Peyer's patch (tissue), 4 donors: ENCODE measurements around the gene YTHDF1. TPM values are rescaled to one million over a fixed set of nuclear protein-coding genes. Genes with fewer than 3 reads are reported as not detected.

Source experiments
- DNase-seq, 3 donors: peaks; one replicate each; pipeline ENCODE4 v3.0.0-alpha.2; 2017 to 2019
- H3K27ac ChIP-seq, 4 donors: fragments of 200-600 bp; sonication (generic); one replicate each; pipeline ENCODE4 v1.5.1; 2016 to 2019
- H3K27me3 ChIP-seq, 2 donors: fragments of 200-600 bp; sonication (generic); one replicate each; pipeline ENCODE4 v1.5.1; 2019
- H3K36me3 ChIP-seq, 3 donors: fragments of 200-600 bp; sonication (generic); one replicate each; pipeline ENCODE4 v1.5.1; 2016 to 2019
- H3K4me1 ChIP-seq, 4 donors: fragments of 200-600 bp; sonication (generic); one replicate each; pipeline ENCODE4 v1.5.1; 2016 to 2019
- H3K4me3 ChIP-seq, 4 donors: fragments of 200-600 bp; sonication (generic); 1 replicate in 3 of 4; 2 replicates in 1 of 4; pipeline ENCODE4 v1.5.1; 2016 to 2019; ENCODE audit warnings: mild to moderate bottlenecking in 1 of 4
- H3K9me3 ChIP-seq, 4 donors: fragments of 200-600 bp; sonication (generic); one replicate each; pipeline ENCODE4 v1.5.1; 2016 to 2019; ENCODE audit warnings: mild to moderate bottlenecking in 1 of 4
- POLR2A ChIP-seq, 2 donors: fragments of 450-650 bp; IDR thresholded peaks; one replicate each; pipeline ENCODE4 v1.5.1; 2017; ENCODE audit warnings: antibody characterized with exemption in 2 of 2, mild to moderate bottlenecking in 2 of 2, moderate library complexity in 2 of 2
- total RNA-seq, 4 donors: library from RNA; depleted of rRNA; stranded (reverse); fragments of >200 nt; gene quantifications; one replicate each; pipeline ENCODE4 v1.1.0, GENCODE V29; 2016
- TF ChIP-seq, protein P1 (sequence below), 6 experiments: fragments of 450-650 bp in 4 of 6; fragments of 200-600 bp in 2 of 6; sonication (generic) in 1 of 6; IDR thresholded peaks; one replicate each; pipeline ENCODE4 v1.5.1; 2017 to 2019; ENCODE audit warnings: antibody characterized with exemption in 6 of 6, mild to moderate bottlenecking in 3 of 6, moderate library complexity in 1 of 6

The YTHDF1 gene
- total RNA-seq, 4 donors from 2014 or later, result 25.7 to 30.5 (median 28.3) TPM

DNA sequence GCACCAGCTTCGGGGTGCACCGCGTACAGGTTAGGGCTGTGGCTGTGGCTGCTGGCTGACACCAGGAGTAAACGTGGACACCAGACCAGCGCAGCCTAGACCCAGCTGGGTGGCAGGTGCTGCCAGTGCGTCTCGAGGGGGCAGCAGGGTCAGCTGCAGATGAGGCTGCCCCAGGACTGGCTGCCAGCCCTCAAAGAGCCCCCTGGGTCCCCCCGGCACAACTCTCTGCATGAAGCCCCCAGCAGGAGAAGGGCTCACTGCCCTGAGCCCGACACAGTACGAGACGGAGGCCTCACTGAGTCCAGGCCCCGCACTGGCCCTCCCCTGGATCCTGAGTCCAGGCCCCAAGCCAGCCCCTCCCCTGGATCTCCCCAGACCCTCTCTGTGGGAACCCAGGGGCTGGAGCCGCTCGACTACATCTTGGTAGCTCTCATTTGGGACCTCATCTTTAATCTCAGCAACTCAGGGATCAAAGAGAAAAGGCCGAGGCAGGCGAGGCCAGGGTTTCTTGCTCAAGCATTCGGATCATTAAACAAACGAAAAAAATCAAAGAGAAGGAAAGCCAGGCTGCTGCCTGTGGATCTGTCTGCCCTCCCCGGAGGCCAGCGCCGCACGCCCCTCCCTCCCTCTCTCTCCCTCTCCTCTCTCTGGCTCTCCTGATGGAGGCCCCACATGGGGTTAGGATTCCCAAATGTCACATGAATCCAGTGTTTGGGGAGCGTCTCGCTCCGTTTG lies 45.3 kb upstream of the YTHDF1 start:
- no peaks in the 10 kb centered on the region for H3K36me3 ChIP-seq
- no peaks in the 10 kb centered on the region for H3K4me1 ChIP-seq
- H3K27ac ChIP-seq, result no peak overlapping the region
- H3K4me3 ChIP-seq, result no peak overlapping the region
- DNase-seq, result no peak
- TF ChIP-seq POLR2A (IDR thresholded peaks at IDR 0.05), result no peak
- TF ChIP-seq, protein P1, sequence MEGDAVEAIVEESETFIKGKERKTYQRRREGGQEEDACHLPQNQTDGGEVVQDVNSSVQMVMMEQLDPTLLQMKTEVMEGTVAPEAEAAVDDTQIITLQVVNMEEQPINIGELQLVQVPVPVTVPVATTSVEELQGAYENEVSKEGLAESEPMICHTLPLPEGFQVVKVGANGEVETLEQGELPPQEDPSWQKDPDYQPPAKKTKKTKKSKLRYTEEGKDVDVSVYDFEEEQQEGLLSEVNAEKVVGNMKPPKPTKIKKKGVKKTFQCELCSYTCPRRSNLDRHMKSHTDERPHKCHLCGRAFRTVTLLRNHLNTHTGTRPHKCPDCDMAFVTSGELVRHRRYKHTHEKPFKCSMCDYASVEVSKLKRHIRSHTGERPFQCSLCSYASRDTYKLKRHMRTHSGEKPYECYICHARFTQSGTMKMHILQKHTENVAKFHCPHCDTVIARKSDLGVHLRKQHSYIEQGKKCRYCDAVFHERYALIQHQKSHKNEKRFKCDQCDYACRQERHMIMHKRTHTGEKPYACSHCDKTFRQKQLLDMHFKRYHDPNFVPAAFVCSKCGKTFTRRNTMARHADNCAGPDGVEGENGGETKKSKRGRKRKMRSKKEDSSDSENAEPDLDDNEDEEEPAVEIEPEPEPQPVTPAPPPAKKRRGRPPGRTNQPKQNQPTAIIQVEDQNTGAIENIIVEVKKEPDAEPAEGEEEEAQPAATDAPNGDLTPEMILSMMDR (IDR thresholded peaks at IDR 0.05), result no peak
- no peaks in the 10 kb centered on the region for H3K27me3 ChIP-seq
- H3K9me3 ChIP-seq, result no peaks in the 10 kb centered on the region

DNA sequence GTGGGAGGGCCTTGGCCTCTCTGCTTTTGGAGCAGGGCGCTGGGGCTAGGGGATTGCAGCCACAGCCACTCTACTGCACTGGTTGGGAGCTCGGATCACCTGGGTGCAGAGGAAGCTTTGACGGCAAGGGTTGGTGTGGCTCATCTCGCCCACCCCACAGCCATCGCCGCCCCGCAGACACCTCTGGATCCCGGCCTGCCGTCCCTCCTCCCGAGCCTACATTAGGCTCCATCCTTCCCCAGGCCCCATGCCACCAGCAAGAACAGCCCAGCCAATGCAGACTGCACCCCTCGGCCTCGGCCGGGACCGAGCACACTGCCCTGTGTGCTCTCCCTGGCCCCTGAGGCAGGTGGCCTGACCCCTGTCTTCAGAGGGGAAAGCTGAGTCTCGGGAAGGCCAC lies 44.6 kb upstream of the YTHDF1 start:
- no peaks in the 10 kb centered on the region for H3K4me1 ChIP-seq
- H3K27ac ChIP-seq, result no peak overlapping the region
- H3K9me3 ChIP-seq, result no peaks in the 10 kb centered on the region
- H3K36me3 ChIP-seq, result no peaks in the 10 kb centered on the region
- H3K4me3 ChIP-seq, result no peak overlapping the region
- DNase-seq, result no peak
- no peaks in the 10 kb centered on the region for H3K27me3 ChIP-seq
- TF ChIP-seq POLR2A (IDR thresholded peaks at IDR 0.05), result no peak
- TF ChIP-seq, protein P1 (IDR thresholded peaks at IDR 0.05), result no peak

DNA sequence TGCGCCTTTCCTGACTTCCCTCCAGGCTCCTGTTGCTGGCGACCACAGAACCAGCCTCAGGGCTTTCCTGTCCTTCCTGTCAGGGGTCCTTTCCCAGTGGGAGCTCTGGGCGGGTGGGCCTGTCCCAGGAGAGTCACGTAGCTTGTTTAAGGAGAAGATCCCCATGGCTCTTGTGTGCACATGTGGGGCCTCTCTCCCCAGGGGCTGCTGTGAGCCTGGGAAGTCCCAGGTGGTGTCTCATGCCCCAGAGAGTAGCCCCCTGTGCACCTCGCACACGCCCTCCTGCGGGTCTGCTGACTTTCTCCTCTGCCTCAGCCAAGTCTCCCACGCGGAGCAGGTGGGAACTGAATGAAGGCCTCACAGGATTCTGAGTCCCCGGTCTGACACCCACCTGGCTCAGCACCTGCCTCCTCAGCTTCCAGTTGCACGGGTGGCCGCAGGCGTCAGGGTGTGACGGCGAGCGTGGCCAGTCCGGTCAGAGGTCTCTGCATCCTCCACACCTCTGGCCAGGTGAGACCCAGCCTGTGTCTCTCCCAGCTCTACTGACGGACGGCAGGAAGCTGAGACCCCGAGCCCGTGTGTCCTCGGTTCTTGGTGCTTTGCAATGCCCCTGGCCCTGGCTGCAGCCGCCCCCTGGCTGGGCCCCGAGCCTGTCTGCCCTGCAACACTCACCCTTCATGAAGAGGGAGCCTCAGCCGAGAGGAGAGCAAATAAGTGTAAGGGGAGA lies 44.0 kb upstream of the YTHDF1 start:
- no peak for TF ChIP-seq POLR2A (IDR thresholded peaks at IDR 0.05)
- Histone ChIP-seq H3K27ac (no peak overlapping the region), H3K4me3 (no peak overlapping the region), H3K27me3 (peaks cover 0 to 3% of the 10 kb centered on the region in 2 donors), H3K9me3 (no peaks in the 10 kb centered on the region), H3K4me1 (no peaks in the 10 kb centered on the region), H3K36me3 (no peaks in the 10 kb centered on the region)
- DNase-seq, result no peak

DNA sequence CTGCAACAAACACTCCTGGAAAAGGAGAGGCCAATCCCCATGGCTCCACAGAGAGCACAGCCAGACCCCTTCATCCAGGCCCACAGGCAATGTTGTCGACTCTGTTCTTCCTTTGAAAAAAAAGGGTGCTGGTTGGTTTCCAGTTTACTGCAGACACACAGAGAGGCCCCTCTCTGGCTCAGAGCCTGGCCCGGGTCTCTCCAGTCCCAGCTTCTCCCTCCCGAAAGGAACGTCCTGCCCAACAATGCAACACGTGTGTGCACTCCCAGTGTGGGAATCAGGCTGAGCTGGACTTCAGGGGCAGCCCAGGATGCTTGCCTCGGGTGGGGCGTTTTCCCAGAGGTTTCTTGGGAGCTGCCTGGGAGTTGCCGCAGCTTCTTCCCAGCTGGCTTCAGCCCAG lies 42.9 kb upstream of the YTHDF1 start:
- Histone ChIP-seq H3K4me3 (no peak overlapping the region), H3K27me3 (peaks cover 0 to 15% of the 10 kb centered on the region in 2 donors), H3K36me3 (no peaks in the 10 kb centered on the region), H3K27ac (no peak overlapping the region), H3K4me1 (peaks cover 0 to 8% (median 5%) of the 10 kb centered on the region in 4 donors), H3K9me3 (no peaks in the 10 kb centered on the region)
- no peak for TF ChIP-seq POLR2A (IDR thresholded peaks at IDR 0.05)
- TF ChIP-seq, protein P1 (IDR thresholded peaks at IDR 0.05), result no peak
- DNase-seq, result no peak

DNA sequence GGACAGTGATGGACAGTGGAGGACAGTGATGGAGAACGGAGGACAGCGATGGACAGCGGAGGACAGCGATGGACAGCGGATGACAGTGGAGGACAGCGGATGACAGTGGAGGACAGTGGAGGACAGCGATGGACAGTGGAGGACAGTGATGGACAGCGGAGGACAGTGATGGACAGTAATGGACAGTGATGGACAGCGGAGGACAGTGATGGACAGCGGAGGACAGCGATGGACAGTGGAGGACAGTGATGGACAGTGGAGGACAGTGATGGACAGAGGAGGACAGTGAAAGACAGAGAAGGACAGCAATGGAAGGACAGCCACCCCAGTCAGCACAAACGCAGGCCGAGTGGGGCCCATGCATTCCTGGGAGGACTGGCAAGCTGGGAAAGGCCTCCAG lies 41.7 kb upstream of the YTHDF1 start:
- TF ChIP-seq, protein P1 (IDR thresholded peaks at IDR 0.05), result no peak
- TF ChIP-seq POLR2A (IDR thresholded peaks at IDR 0.05), result no peak
- Histone ChIP-seq H3K27ac (no peak overlapping the region), H3K36me3 (no peaks in the 10 kb centered on the region), H3K4me3 (no peak overlapping the region), H3K9me3 (no peaks in the 10 kb centered on the region), H3K27me3 (peaks cover 0 to 20% of the 10 kb centered on the region in 2 donors), H3K4me1 (peaks cover 0 to 12% (median 8%) of the 10 kb centered on the region in 4 donors)
- DNase-seq, result no peak

DNA sequence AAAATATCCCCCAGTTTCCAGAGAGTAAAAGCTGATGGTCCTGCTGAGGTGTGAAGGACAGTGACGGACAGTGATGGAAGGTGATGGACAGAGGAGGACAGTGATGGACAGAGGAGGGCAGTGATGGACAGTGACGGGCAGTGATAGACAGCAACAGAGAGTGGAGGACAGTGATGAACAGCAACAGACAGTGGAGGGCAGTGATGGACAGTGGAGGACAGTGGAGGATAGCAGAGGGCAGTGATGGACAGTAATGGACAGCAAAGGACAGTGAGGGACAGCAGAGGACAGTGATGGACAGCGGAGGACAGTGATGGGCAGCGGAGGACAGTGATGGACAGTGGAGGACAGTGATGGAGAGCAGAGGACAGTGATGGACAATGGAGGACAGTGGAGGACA lies 41.0 kb upstream of the YTHDF1 start:
- Histone ChIP-seq H3K9me3 (no peaks in the 10 kb centered on the region), H3K27ac (no peak overlapping the region), H3K27me3 (peaks cover 0 to 20% of the 10 kb centered on the region in 2 donors), H3K4me1 (peaks cover 0 to 12% (median 8%) of the 10 kb centered on the region in 4 donors), H3K4me3 (no peak overlapping the region), H3K36me3 (no peaks in the 10 kb centered on the region)
- DNase-seq, result no peak
- TF ChIP-seq, protein P1 (IDR thresholded peaks at IDR 0.05), result no peak
- no peak for TF ChIP-seq POLR2A (IDR thresholded peaks at IDR 0.05)
